Germinal center (tissue), 1 donor: ENCODE measurements around the gene SLC37A1.
A peak's percentile ranks its signal among the peaks of the same experiment; 100 is the strongest.
"Not testable (repeated sequence)": the region's sequence is repeated elsewhere in the genome, so short reads cannot be mapped to it uniquely, and the experiment has no call there.

ENCODE experiments used
- DNase-seq: peaks from one replicate; pipeline ENCODE4 v3.0.0; 2012; ENCODE audit warnings: mixed read lengths, low spot score

SLC37A1 gene

DNA sequence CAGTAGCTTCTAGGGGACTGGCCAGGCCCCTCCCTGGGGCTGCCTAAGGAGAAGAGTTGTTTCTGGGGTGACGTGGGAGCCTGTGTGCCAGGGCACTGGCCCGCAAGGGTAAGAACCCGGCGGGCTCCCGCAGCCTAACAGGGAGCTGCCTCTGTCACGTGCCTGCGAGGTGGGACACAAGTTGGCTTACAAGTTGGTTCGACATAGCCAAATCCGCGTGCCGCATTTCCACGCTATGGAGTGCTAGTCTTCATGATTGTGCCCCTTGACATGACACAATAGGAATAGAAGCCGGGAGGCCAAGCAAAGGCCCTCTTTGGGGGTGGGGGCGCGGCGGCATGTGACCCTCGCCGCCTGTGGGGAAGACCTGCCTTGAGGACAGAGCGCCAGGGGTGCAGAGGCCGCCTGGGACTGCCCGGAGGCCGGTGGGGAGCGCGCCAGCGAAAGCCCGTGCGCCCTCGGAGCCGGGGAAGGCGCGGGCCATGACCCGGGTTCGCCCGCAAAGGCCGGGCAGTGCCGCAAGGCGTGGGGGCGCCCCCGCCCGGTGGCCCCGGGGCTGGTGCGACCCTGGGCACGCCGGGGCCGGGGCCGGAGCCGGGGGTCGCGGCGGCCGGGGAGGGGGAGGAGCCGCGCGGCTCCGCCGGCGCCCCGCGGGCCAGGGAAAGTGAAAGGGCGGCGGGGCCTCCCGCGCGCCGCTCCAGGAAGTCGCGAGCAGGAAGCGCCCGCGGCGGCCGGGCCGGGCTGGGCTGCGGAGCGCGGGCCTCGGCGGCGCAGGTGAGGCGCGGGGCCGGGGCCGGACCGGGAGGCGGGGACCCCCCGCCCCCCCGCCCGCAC lies at the start of gene SLC37A1:
Gene SLC37A1 (plus strand): TSS at position 702 of the 834 bp plus-strand sequence. CDS start 4,603 bp downstream, outside the sequence.
- peak; percentile 64 for DNase-seq

DNA sequence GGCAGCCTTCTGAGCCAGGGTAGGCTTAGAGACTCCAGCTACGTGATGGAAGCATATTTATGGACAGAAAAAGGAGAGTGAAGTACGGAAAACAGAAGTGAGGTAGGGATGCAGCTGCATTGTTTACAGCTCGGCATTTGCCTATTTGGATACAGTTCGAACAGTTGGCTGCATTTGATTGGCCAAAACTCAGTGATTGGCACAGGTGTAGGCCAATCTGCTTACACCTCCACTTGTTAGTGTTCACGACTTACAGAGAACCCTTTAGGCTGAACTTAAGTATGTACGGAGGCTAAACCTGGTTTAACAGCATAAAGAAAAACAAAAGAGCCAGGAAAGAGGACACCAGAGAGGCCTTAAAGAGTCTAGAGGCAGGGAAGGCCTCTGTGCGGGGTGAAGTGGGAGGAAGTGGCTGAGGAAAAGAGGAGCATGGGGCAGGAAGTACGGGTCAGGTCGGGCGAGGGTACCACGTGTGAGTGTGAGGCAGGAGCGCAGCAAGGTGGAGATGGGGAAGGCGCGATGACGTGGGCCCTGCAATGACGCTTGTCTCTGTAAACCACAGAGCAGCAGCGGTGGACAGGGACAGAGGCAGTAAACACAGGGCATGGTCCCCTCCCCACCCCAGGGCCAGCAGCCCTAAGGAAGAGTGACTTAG lies 49.7 kb upstream of the SLC37A1 start:
- DNase-seq, result peak; percentile 67

DNA sequence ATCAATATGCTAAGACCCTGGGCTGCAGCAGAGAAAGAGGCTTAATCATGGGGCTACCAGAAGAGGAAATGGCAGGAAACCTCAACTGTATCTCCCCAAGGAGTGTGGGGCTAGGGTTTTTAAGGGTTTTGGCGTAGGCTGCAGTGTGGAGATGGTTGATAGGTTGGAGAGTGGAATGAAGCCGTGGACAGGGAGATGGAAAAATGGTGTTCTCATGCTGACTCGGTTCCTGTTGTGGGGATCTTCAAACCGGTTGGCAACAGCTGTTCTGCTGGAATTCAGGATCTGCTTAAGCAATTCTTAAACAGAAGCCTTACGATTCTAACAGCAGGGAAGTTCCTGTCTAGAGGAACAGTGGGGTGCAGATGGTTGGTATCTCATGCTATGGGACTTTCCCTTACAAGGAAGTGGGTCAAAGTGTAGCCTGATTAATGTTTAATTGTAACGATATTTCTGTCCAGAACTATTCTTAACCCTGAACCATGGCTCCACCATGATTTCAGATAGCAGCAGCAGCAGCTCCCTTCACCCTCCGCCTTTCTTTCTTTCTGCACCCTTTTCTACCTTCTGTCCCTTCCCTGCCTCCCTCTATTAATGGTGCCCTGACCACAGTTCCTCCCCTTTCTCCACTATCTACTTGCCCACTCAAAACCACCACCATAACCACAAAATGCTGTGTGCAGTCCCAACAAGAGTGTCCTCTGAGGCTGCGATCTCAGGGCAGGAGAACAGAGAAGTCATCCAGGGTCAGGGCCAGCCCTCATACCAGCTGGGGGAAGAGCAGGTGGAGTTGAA lies 48.4 kb upstream of the SLC37A1 start:
- peak; percentile 31 for DNase-seq

DNA sequence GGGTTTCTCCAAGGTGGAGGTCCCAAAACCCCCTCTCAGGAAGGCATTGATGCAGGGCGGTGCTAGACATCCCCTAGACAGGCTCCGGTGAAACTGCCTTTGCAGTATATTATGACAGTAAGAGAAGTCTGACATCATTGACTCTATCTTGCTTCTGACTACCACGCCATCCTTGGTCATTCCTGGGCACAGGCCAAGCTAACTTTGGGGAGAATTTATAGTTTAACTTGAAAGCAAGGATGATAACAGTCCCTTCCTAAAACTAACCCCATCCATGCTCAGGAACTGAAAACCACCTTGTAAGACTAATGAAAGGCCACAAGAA lies 47.9 kb upstream of the SLC37A1 start:
- DNase-seq, result peak; percentile 32

DNA sequence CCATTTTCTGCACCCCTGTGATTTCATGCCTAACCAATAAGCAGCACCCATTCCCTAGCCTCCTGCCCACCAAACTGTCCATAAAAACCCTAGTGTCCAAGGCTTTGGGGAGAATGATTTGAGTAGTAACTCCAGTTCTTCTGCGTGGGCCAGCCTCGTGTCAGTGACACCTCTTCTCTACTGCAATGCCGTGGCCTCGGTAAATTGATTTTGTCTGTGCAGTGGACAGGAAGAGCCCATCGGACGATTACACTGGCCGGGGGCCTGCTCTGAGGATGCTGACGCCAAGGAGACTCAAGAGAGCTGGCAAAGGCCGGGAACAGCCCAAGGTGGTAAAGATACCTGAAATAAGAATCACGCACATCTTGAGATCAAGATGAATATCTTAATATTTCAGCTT lies 47.0 kb upstream of the SLC37A1 start:
- DNase-seq, result no peak

DNA sequence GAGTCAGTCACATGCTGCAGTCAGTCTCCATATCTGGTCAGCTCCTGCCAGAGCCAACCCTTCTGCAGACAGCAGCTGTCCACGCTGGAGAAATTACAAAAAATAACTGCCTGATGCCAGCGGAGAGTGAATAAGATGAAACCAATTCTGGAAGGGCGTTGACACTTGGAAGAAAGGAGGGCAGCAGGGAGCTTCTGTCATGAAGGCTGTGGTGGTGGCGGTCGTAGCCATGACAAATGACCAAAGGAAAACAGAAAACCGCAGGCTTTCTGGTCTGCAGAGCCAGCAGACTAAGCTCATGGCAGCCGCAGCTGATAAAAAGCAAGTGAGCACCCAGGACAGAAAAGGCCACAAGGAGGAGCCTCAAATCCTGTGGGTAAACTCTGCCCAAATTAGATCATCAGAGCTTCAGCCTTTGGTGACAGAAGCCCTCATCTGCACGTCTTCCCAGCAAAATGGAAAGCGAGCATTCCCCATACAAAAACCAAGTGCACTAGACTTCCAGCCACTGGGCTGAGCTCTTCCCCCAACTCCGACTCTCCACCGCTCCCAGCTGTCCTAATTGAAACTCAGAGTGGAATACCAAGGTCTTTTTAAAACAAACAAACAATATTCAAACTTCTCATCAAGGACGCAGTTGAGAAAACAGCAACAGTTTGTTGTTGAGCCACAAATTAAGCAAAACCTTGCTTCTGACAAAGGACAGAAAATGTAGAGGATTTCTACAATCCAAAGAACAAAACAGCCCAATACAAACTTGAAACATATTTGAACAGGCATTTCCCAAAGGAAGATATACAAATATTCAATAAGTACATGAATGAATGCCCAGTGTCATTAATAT lies 46.3 kb upstream of the SLC37A1 start:
- no peak for DNase-seq

DNA sequence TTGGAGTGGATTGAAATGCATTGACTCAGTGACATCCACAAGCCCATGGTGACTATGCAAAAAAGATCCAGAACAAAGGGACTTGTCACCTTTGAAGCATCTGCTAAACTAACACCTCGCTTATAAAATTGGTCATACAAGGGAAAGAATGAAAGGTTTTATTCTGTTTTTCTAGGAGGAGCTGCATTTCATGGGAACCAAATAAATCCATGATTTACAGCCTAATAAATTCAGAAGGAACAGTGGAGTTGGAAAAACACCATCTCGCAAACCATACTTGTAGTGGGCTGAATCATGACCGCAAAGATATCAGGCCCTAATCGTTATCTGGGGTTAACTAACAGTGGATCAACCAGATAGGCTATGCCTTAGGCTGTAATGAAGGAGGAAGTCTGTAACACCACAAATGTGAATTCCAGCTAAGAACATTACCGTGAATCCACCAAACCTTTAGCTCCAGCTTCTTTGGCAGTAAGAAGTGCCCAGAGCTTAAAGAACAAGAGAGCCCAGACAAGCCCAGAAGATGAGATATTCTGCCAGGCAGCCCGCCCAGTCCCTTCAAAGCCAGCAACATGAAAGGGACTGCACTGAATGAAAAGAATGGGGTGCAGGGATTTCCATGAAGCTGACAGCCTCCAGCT lies 45.0 kb upstream of the SLC37A1 start:
- no peak for DNase-seq

DNA sequence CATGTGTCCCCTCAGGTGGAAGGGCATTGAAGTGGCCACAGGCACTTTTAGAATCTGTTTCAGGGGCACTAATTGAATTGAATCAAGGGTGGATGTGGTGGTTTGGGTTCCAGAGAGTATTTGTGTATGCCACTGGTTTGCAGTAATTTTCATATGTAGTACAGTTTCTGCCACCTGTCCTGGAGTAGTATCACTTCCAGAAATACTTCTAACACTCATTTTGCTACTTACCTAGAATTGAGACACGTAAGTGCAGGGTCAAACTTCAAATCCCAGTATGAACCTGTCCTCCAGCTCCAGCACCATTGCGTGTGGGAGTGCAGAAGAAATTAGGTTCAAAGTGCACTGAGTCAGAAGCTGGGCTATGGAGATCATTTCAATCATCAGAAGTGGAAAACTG lies 44.4 kb upstream of the SLC37A1 start:
- peak; percentile 42 for DNase-seq

DNA sequence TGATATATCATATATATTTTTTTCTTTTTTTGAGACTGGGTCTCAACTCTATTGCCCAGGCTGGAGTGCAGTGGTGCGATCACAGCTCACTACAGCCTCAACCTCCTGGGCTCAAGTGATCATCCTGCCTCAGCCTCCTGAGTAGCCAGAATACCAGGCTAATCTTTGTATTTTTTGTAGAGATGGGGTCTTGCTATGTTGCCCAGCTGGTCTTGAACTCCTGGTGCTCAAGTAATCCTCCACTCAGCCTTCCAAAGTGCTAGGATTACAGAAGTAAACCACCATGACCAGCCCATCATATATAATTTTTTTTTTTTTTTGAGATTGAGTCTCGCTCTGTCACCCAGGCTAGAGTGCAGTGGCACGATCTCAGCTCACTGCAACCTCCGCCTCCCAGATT lies 43.9 kb upstream of the SLC37A1 start:
- DNase-seq, result not testable (repeated sequence)

DNA sequence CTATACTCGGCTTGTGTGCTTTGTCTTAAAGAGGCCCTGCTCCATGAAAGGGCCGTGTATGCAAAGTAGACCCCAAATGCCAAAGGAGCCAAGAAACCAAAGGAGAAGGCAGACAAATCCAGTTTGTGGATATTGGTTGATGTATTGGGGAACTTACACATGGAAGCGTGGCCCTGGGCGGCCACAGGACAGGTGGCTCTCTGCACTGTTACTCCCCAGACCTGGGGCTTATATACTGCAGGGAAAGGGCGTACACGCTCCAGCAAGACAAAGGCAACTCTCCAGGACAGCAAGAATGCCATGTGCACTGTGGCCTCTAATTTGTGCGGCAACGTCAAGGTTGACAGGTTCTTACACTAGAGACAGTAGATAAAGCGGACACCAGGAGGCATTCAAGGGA lies 42.4 kb upstream of the SLC37A1 start:
- DNase-seq, result no peak

DNA sequence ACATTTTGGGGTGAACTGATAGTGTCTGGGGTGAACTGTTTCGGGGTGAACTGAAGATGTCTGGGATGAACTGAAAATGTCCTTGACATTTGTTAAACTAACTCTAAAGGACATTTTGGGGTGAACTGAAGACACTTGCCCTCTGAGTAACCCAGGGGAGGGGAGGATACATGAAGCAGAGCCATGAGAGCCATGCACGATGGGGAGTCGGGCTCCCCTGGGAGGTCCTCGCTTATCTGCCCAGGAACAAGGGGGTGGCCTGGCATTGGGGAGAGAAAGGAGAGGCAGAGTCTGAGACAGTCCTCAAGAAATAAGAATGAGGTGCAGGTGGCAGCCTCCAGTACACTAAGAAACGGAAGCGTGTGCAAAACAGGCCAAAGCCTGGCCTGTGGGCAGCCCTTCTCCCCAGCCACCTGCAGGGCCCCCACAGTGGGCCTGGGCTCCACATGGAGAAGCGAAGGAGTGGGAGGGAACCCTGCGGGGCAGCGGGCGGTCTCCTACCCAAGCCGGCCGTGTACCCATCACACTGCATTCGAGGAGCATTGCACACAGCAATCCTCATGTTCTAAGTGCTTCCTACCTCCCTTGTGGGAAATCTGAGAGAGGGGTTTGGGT lies 41.8 kb upstream of the SLC37A1 start:
- DNase-seq, result no peak

DNA sequence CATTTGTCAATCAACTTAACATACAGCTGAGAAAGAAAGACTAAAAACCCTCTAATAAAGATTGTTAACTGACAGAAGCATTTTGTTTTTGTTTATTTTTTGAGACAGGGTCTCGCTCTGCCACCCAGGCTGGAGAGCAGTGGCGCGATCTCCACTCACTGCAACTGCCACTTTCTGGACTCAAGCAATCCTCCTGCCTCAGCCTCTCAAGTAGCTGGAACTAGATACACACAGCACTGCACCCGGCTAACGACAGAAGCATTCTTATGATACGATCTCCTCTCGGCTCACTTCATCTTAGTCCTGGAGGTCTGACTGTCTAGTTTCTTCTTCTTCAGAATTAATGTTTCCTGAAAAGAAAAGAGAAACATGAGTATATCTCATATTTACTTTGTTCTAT lies 41.1 kb upstream of the SLC37A1 start:
- no peak for DNase-seq

DNA sequence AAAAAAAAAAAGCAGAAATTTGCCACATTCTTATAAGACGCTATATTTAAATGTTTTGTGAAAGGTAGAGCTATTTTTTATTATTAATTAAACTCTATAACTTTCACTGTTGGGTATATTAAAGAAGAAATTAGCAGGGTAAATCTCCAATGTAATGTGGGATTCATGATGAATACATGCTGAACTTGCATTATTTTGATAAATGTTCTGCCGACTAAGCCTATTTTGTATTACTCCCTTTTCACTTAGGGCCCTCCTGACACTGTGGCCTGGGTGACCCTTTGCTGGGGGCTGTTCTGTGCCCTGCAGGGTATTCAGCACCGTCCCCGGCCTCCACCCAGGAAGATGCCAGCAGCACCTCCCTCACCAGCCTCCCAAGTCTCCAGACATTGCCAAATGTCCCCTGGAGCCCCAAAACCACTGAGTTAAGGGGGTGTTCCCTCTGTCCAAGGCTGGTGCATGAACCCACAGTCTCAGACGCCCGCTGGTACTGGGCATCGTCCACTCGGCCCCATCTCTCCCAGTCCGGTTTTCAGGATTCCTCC lies 40.1 kb upstream of the SLC37A1 start:
- no peak for DNase-seq

DNA sequence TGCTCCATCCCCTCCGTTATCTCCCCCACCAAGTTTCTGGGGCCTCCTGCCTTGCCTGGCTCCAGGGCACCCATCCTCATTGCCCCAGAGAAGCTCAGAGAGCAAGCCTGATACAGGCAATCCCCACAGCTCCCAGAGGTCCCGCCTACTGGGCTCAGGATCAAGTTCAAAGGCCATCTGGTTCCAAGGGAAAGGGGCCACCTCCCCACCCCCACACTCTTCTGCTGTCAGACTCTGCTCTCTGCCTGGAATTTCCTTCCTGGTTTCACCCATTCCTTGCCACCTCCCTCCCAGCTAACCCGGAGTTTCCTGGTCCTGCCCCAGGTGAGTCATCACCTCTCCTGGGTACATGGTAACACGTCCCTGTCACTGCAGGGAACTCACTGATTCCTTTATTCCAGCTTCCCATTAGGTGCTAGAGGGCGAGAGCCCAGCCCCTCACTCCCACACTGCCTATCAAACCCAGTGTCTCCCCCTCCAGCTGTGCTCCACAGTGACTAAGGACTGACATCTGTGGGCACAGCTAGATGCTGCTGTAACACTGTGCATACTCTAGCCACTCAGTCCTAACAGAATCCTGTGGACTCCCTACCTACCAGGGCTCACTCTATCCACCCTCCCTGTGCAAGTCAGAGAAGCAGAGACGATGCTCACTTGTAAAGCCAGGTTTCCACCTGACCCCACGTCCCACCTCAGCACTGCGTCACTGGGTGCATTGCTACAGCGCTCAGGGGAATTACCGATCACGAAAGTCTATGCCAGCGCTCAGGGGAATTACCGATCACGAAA lies 39.4 kb upstream of the SLC37A1 start:
- DNase-seq, result no peak

DNA sequence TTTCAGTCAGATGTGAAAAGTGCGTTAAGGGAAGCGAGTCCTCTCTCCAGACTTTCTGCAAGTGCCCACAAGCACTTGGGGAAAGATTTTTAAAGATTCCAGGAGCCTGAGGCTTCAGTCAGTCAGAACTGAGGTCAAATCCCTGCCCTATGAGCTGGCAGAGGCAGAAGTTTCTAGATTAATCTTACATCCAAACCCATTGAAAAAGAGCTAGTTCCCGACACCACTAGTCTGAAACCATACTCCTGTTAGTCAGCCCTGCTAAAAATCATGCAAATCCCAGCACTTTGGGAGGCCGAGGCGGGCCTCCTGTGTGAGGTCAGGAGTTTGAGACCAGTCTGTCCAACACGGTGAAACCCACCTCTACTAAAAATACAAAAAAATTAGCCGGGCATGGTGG lies 38.6 kb upstream of the SLC37A1 start:
- no peak for DNase-seq

DNA sequence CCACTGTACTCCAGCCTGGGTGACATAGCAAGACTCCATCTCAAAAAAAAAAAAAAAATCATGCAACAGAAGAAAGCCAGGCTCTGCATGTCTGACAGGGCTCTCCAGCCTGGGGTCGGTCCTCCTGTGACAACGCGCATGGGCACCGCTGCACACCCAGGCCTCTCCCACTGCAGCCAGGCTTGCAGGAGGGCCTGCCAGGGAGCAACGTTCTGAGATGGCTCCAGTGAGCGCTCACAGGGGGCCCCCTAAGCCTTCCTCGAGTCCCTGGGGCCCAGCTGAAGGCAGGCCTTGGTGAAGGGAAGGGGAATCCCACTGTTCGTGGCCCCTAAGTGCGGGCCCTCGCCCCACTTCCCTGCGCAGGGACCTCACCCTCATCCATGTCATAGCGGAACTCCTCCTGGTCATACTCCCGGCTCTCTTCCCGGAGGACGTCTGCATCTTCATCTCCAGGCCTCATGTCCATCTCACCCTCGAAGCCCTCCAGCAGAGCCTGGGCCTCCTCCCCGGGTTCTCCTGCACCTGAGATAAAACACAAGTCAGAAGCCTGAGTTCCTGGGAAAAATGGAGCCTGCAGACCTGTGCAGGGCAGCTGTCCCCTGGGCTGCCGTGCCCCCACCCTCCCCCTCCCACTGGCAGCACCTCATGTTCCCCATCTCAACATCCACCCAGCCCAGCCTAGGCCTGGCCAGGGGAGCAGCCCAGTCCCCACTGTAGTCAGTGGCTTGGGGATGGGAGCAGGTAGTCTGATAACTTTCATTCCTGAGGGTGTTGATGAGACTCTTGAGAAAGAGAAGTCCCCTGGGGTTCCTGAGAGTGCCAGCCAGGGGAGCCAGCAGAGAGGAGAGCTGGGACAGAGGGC lies 37.9 kb upstream of the SLC37A1 start:
- DNase-seq, result no peak

DNA sequence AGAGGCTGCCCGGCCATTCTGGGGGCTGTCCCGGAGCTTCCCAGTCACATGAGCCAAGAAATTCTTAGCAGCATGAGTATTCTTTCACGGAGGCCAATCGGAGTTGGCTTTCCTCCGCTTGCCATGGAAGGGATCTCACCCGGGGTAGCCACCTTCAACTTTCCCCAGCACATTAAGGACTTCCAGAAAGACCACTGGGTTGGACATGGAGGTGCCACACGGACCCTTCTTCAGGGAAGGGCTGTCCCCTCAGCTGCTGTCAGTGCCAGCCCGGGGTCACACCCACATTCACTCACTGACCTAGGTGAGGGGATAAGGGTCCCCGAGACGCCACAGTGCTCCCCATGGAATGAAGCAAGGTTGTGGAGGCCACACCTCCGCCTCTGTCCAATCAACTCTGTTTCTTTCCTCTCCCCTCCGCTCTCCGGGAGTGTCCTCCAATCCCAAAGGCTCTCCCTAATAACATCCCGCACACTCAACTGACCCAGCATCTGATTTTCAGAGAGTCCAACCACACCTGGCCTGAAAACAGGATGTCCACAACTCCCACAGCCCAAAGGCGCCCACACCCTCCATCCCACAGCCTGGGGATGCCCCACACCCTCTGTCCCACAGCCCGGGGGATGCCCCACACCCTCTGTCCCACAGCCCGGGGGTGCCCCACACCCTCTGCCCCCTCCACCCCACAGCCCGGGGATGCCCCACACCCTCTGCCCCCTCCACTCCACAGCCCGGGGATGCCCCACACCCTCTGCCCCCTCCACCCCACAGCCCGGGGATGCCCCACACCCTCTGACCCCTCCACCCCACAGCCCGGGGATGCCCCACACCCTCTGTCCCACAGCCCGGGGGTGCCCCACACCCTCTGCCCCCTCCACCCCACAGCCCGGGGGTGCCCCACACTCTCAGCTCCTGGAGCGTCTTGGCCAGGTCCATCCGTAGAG lies 37.0 kb upstream of the SLC37A1 start:
- DNase-seq, result no peak

DNA sequence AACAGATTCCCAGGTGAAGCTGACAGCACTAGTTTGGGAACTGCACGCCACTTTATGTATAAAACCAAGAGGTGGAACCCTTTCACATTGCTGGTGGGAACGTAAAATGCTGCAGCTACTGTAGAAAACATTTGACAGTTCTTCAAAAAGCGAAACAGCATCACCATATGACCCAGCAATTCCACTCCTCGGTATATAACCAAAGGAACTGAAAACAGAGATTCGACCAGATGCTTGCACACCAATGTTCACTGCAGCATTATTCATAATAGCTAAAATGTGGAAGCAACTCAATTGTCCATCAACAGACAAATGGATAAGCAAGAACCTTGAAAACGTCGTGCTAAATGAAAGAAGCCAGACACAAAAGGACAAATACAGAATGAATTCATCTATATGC lies 35.1 kb upstream of the SLC37A1 start:
- no peak for DNase-seq
